ES-I3 (cell line): Measurements from ENCODE around the gene CD226.
"Not testable (repeated sequence)": the region's sequence is repeated elsewhere in the genome, so short reads cannot be mapped to it uniquely, and the experiment has no call there.

Source experiments
- H3K36me3 ChIP-seq: 2 replicates; pipeline ENCODE4 v1.6.1; 2013; ENCODE audit warnings: mild to moderate bottlenecking, low read length, control low read depth, moderate library complexity; ENCODE audit not compliant: insufficient read depth
- H3K4me1 ChIP-seq: 2 replicates; pipeline ENCODE4 v1.6.1; 2013; ENCODE audit warnings: mild to moderate bottlenecking, control low read depth, low read length; ENCODE audit not compliant: insufficient read depth
- H3K9ac ChIP-seq: 2 replicates; pipeline ENCODE4 v1.6.1; 2013; ENCODE audit warnings: low read depth, mild to moderate bottlenecking, low read length, moderate library complexity
- H3K9me3 ChIP-seq: 2 replicates; pipeline ENCODE4 v1.6.1; 2013; ENCODE audit warnings: mild to moderate bottlenecking, low read length, moderate library complexity; ENCODE audit not compliant: control insufficient read depth, insufficient read depth

The CD226 gene

DNA sequence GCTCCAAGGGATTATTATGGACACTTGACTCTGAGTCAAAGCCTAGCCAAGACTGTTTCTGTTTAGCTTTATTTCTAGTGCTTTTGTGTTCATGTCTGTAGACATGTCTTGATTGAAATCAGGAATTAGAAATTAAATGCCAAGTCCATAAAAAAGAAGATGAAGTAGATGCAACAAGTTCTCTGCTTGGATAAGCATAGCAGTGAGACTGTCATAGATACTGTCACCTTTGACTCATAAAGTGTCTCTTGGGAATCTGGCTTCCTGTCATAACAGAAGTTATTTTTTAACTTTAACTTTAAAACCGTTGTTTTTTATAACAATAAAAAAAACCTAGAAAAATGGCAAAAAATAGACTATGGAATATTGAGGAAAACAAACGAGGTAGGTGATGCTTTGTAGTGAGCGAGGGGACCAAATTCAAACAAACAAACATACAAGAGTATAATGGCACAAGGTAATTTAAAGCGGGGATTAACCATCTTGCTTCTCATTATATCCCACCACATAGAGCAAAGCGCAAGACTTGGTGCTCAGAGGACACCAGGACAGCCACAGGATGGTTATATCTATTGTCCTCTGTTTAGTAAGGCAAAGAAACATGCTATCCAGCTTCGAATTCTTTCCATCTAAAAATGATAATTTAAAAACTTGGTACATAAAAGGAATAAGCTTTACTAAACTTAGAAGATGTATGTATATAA, 64.6 kb downstream of the CD226 start:
- Histone ChIP-seq H3K9ac (no peak overlapping the region), H3K9me3 (no peaks in the 10 kb centered on the region), H3K4me1 (no peaks in the 10 kb centered on the region; the same call in 1 of the 2 replicates), H3K36me3 (no peaks in the 10 kb centered on the region)

DNA sequence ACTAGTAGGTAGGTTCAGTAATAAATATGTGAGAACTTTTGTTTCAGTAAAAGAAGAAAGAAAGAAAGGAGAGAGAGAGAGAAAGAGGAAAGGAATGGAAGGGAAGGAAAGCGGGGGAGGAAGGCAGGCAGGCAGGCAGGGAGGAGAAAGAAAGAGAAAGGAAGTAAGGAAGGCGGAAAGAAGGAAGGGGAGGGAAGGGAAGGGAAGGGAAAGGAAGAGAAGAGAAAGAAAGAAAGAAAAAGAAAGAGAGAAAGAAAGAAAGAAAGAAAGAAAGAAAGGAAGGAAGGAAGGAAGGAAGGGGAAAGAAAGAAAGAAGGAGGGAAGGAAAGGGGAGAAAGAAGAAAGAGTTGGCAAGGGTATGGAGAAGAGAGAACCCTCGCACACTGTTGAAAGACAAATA, 67.6 kb downstream of the CD226 start:
- no peaks in the 10 kb centered on the region for H3K36me3 ChIP-seq
- H3K4me1 ChIP-seq = no peaks in the 10 kb centered on the region; the same call in 1 of the 2 replicates
- no peak overlapping the region for H3K9ac ChIP-seq
- no peaks in the 10 kb centered on the region for H3K9me3 ChIP-seq

DNA sequence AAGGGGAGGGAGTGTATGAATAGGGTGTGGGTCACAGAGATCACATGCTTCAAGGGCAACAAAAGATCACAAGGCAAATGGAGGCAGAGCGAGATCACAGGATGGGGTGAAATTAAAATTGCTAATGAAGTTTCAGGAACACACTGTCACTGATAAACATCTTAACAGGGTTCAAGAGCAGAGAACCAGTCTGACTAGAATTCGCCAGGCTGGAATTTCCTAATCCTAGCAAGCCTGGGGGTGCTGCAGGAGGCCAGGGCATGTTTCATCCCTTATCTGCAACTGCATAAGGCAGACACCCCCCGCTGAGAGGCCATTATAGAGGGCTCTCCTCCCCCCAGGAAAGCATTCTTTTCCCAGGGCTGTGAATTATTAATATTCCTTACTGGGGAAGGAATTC, 68.6 kb downstream of the CD226 start:
- not testable (repeated sequence) for H3K9ac ChIP-seq, H3K36me3 ChIP-seq, H3K9me3 ChIP-seq, H3K4me1 ChIP-seq

DNA sequence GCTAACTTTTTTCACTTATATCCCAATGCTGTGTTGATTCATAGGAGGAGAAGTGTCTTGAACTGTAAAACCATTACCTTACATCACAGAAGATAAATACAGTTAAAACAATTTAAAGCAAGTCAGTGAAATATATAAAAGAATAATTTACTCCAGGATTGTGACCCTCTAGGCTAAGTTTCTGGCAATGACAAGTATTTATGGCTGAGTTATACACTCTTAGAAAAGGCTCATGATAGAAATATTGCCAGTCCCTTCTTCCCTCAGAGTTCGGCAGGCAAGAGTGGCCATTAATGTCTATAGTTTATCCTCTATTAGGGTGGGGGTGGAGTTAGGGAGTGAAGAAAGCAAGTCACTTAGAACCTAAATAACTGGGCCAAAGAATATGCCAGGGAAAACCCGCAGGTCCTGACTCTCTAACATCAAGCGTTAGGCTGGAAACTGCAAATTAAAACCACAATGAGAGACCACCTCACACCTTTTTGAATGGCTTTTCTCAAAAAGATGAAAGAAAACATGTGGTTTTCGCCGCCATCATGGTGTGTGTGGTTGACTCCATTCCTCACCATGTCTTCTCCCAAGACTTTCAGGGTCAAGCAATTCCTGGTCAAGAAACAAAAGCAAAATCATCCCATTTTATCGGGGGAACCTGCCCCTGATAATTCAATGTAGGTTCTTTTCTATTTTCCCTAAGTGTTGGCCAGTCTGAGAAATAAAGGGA, 69.3 kb downstream of the CD226 start:
- Histone ChIP-seq H3K36me3 (no peaks in the 10 kb centered on the region), H3K9me3 (no peaks in the 10 kb centered on the region), H3K9ac (no peak overlapping the region), H3K4me1 (no peaks in the 10 kb centered on the region; the same call in 1 of the 2 replicates)

DNA sequence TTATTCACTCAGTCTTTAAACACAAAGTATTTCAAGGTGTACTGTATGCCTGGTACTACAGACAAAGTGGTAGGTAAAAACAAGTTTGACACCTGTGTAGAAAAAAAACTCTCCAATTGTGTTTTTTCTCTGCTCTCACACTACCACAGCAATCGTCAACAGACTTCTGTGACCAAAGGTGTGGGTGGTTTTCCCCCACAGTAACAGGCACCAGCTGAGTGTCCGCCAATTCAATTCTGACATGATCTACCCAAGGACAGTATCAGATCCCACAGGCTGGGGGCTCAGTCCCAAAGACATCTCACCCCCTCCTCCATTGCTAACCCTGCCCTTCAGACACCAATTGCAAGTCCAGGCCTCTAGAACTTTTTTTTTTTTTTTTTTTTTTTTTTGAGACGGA, 71.2 kb downstream of the CD226 start:
- no peaks in the 10 kb centered on the region for H3K36me3 ChIP-seq
- H3K9ac ChIP-seq = no peak overlapping the region
- H3K4me1 ChIP-seq = no peaks in the 10 kb centered on the region; the same call in 1 of the 2 replicates
- no peaks in the 10 kb centered on the region for H3K9me3 ChIP-seq

DNA sequence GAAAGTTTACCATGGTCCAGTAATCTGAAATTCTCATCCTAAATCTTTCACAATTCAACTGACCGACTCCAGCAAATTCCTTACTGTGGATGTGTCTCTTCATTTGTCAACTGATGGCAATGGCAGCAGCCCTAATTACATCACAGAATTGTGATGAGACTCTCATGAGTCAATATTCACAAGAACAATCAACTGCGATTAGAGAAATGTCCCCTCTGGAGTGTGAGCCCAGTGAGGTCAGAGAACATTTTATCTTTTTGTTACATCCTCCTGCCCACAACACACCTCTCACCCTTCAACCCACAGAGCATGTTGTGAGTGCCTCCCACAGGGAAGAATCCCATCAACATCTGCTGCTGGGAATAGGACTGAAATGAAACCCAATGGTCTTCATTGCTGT, 73.6 kb downstream of the CD226 start:
- Histone ChIP-seq H3K9ac (no peak overlapping the region), H3K4me1 (no peaks in the 10 kb centered on the region), H3K9me3 (no peaks in the 10 kb centered on the region), H3K36me3 (no peaks in the 10 kb centered on the region)

DNA sequence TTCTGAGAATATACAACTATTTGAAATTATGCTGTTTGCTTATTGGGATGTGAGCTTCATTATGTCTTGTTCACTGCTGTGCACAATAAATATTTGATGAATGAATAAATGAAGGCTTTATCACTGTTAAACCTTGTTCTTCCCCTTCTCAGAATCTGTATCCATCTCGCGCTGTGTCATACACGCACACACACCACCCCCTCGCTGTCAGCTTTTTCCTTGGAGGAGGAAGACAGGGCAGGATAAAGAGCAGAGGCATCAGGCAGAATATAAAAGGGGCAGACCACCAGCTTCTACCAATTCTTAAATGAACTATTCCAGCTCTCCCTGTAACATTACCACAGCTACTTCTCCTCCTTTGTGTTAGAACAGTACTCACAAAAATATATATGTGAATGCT, 75.0 kb downstream of the CD226 start:
- no peaks in the 10 kb centered on the region for H3K4me1 ChIP-seq

DNA sequence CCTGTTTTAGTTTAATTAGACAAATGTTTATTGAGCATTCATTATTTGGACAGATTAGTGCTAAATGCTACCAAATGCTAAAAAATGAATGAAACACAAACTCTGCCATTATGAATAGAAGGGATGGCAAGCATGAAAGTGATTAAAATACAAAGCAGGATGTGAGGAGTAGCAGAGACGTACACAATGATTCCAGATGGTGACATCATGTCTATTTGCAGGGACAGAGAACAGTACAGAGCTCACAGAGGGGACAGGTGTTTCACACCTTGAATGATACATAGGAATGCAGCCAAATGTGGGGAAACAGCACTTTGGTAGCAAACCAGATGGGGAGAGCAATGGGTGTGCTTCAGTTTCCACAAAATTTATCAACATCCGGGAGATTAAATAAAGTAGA, 76.3 kb downstream of the CD226 start:
- Histone ChIP-seq H3K36me3 (no peaks in the 10 kb centered on the region), H3K9me3 (no peaks in the 10 kb centered on the region), H3K9ac (no peak overlapping the region), H3K4me1 (no peaks in the 10 kb centered on the region)

More for the DNA sequence above, 75.0 kb downstream of the CD226 start:
- no peaks in the 10 kb centered on the region for H3K36me3 ChIP-seq
- no peak overlapping the region for H3K9ac ChIP-seq
- H3K9me3 ChIP-seq = no peaks in the 10 kb centered on the region

DNA sequence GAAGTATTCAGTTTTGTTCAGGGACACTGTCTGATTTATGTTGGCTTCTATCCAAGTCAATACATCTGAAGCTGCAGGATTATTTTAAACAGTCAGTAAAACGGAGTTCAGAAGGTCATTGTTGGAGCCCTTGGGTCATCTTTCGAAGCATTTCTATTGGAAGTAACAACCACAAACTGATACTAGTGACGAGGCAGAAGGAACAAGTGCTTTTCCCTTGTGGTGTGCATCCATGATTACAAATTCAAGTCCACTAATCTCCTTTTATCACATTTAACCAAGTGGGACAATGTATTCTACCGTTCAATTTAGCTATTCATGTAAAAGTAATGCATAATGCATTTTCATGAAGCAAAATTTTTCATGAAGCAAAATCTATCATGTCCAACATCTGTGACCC, 76.9 kb downstream of the CD226 start:
- H3K9me3 ChIP-seq = no peaks in the 10 kb centered on the region
- no peaks in the 10 kb centered on the region for H3K4me1 ChIP-seq
- H3K36me3 ChIP-seq = no peaks in the 10 kb centered on the region
- no peak overlapping the region for H3K9ac ChIP-seq

DNA sequence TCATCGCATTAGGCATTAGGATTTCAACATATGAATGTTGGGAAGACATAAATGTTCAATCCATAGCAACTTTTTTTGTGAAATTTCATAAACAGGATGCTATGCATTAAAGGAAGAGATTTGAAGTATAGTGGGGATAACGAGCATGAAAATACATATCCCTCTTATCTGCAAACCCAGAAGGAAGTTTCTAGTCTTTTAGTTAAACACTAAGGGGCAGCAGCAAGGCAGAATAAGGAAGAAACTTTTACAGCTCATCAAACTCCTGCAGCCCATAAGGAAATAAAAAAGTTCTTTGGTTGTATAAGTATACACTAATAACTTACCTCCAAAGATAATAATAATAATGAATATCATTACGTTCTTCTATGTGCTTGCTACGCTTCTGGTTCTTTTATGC, 81.5 kb downstream of the CD226 start:
- H3K9ac ChIP-seq = no peak overlapping the region
- H3K36me3 ChIP-seq = no peaks in the 10 kb centered on the region
- H3K4me1 ChIP-seq = no peaks in the 10 kb centered on the region
- H3K9me3 ChIP-seq = no peaks in the 10 kb centered on the region

DNA sequence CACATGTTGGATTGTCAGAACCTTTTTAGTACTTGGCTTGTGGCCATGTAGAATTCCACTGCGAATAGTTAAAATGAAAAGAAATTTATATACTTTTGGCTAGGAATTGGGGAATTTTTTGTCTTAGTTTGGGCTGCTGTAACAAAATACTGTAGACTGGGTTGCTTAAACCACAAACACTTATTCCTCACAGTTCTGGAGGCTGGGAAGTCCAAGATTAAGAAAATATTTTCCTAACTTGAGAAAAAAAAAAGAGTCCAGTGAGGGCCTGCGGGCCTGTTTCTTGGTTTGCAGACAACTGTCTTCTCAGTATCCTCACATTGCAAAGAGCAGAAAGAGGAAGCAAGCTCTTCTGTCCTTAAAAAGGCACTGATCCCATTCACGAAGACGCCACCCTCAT, 81.9 kb downstream of the CD226 start:
- Histone ChIP-seq H3K36me3 (no peaks in the 10 kb centered on the region), H3K9ac (no peak overlapping the region), H3K4me1 (no peaks in the 10 kb centered on the region), H3K9me3 (no peaks in the 10 kb centered on the region)

DNA sequence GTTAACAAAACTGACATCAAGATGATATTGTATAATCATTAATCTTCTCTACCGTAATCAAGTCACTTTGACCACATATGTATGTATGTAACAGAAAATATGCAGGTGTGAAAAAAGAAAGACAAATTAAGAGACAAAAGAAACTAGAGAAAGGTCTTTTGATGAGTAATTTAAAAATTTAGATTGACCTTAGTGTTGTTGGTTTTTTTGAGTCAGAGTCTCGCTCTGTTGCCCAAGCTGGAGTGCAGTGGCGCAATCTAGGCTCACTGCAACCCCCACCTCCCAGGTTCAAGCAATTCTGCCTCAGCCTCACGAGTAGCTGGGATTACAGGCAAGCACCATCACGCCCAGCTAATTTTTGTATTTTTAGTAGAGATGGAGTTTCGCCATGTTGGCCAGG, 82.9 kb downstream of the CD226 start:
- not testable (repeated sequence) for H3K9ac ChIP-seq, H3K4me1 ChIP-seq, H3K9me3 ChIP-seq, H3K36me3 ChIP-seq

DNA sequence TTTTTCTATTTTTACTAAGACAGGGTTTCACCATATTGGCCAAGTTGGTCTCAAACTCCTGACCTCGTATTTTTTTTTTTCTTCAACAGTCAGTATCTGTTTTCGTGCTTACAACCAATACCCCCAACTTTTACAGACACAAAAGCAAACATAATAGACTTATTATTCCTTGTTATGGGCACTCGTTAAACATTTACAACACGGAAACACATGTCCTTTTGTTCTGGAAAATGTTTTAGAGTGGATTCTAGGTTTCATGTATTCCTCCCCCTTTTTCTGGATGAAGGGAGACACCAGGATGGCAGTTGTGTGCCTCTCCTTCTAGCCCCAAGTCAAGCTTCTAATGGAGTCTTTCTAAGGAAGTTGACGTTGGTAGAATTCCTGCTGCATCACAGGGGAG, 88.8 kb downstream of the CD226 start:
- Histone ChIP-seq H3K9ac (no peak overlapping the region), H3K9me3 (no peaks in the 10 kb centered on the region)

DNA sequence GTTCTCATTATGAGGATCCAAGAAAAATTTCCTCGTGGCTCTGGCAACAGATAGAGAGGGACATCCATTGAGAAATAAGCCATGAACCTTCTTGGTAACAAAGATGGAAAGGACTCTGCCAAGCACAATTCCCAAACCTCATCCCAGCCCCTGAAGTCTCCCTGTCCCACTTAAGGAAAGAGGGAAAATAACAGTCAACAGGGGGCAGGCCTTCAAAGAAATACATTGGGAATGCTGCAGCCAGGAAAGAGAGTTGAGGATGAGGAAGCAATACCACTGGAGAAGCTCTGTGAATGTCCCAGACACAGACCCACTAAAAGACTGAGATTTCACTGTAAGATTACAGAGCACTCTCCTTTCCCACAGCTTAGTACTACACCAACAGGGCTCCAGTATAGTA, 93.2 kb downstream of the CD226 start:
- no peak overlapping the region for H3K9ac ChIP-seq
- H3K9me3 ChIP-seq = no peaks in the 10 kb centered on the region
- no peaks in the 10 kb centered on the region for H3K36me3 ChIP-seq

More for the DNA sequence above, 88.8 kb downstream of the CD226 start:
- no peaks in the 10 kb centered on the region for H3K4me1 ChIP-seq
- H3K36me3 ChIP-seq = no peaks in the 10 kb centered on the region

DNA sequence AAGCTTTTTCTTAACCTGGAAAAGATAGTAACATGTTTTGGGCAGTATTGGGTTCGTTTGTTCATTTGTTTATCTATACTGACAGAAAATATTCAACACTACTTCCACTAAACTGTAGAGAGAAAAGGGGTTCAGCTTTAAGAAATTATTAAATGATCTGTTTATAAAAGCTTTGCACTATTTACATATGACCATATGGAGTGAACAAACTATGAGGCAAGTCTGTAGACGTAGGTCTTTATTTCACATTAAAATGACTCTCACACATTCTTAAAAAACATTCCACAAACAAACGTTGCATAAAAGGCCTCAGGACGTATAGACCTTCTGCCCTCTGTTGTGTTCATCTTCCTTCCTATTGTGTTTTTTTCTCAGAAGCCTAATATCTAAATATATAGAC, 94.6 kb downstream of the CD226 start:
- no peaks in the 10 kb centered on the region for H3K36me3 ChIP-seq
- H3K9me3 ChIP-seq = no peaks in the 10 kb centered on the region

More for the DNA sequence above, 93.2 kb downstream of the CD226 start:
- no peaks in the 10 kb centered on the region for H3K4me1 ChIP-seq

More for the DNA sequence above, 94.6 kb downstream of the CD226 start:
- Histone ChIP-seq H3K4me1 (no peaks in the 10 kb centered on the region), H3K9ac (no peak overlapping the region)
